Hematopoietic multipotent progenitor cell treated with erythropoietin and hydrocortisone succinate and interleukin-3 and kit ligand, for 8 days (in vitro differentiated cells): Measurements from ENCODE around the gene SMIM35.
"Not testable (repeated sequence)": the region's sequence is repeated elsewhere in the genome, so short reads cannot be mapped to it uniquely, and the experiment has no call there.

Experiments used
- DNase-seq: peaks from one replicate; pipeline ENCODE4 v3.0.0-alpha.2; 2015

Gene SMIM35

DNA sequence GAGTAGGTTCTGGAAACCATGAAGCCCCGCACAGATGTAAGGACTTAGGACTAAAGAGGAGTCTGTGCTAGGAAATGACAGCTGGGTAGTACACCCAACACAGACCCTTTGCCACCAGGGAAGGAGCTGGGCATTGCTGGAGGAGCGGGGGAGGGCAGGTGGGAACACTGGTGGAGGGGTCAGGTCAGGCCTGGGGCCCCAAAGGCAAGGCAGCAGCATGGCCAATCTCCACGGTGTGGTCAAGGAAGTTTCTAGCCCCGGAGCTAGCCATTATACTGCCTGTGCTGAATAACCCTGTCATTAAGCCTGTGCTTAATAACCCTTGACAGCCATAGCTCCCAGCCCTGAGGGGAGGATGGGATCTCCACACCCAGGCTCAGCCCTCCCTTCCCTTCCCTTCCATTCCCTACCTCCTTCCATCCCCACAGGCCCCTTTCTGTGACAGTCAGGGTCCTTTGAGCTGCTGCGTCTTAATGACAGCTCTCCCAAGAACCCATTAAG is 7.8 kb downstream of the SMIM35 start:
- no peak for DNase-seq

DNA sequence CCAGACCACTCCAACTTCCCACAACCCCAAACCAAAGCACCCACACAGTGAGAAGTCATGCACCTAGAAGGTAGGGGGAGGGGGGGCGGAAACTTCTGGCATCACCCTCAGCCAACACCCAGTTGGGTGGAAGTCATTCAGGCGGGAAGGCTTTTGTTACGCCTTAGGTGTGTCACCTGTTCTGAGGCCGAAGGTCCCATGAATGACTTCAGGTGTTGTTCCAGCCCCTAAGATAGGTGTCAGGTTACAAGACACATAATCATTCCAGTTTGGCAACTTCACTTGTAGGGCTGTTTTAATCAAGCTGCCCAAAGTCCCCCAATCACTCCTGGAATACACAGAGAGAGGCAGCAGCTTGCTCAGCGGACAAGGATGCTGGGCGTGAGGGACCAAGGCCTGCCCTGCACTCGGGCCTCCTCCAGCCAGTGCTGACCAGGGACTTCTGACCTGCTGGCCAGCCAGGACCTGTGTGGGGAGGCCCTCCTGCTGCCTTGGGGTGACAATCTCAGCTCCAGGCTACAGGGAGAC is 9.9 kb downstream of the SMIM35 start, which contains the start of gene TMPRSS4:
Gene TMPRSS4 (plus strand): TSS at position 325 of the 528 bp plus-strand sequence. CDS start 225 bp downstream, outside the sequence.
- DNase-seq = no peak

DNA sequence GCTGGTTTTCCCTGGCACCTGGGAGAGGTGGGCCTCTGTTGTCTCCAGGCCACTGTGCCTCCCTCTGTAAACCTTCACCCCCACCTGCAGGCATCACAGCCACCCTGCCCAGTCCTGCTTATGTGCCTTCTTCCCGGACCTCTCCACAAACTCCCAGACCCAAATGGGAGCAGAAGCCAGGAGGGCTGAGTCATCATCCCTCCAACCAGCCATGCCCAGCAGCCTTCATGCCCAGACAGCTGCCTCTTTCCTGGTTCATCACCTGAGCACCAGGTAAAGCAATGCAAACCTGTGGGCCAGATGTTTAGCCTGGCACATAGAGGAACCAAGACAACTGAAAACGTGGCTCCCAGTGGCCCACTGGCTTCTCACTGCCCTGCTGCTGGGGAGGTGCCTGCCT is 12.0 kb downstream of the SMIM35 start:
- no peak for DNase-seq

DNA sequence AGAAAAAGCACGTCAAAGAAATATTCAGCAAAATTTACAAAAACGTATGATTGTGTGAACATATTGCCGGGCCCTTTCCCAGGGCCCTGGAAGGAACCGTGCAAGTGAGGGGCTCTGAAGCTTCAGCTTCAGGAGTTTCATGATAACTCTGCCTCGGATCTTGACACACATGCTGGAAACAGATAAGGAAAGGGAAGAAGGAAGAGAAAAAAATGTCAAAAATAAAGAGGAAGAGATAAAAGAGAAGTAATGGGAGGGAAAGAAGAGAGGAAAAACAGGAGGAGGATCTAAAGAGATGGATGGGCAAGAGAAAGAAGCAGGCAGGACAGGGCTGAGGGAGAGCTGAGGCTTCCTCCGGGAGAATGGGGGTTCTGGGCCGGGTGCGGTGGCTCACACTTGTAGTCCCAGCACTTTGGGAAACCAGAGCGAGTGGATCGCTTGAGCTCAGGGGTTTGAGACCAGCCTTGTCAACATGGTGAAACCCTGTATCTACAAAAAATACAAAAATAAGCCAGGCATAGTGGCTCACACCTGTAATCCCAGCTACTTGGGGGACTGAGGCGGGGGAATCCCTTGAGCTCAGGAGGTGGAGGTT is 12.6 kb downstream of the SMIM35 start:
- no peak for DNase-seq

DNA sequence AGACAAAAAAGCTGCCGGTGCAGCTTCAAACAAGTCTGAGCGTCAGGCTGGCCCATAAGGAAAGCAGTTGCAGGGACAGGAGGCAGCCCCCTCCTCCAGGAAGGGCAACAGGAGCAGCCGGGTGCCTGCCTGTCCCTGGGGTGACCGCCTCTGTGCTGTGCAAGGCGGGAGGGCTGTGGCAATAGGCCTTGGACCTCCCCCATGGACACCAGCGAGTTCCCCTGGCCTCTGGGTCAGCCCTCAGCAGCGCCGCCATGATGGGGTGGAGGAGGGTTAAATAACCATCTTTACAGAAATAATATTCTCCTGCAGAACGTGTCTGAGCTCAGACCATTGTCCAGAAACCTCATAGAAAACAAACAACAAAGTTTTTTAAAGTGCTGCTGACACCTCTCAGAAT is 13.2 kb downstream of the SMIM35 start:
- DNase-seq = no peak

DNA sequence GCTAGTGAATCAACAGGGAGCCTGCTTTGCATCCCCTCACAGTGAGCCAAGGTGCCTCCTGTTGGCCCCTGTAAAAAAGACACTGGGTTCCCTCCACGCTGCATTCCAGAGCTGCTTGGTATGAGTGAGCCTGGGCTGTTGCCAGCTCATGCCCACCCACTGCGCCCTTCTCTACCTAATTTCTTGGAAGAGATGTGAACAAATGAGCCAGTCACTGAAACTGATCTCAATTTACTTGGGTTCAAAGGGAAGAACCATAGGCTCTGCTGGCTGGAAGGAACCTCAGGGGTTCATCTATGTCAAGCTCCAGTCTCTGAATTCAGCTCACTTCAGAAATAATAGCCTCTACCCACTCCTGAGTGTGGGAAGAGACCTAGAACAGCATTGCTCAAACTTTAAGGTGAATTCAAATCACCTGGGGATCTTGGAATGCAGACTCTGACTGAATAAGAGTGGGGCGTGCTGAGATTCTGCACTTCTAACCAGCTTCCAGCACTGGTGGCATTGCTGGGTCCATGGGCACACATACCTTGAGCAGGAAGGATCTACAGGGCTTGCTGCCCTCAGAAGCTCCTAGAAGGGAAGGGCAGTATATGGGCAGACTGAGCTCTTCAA is 15.2 kb downstream of the SMIM35 start:
- no peak for DNase-seq

DNA sequence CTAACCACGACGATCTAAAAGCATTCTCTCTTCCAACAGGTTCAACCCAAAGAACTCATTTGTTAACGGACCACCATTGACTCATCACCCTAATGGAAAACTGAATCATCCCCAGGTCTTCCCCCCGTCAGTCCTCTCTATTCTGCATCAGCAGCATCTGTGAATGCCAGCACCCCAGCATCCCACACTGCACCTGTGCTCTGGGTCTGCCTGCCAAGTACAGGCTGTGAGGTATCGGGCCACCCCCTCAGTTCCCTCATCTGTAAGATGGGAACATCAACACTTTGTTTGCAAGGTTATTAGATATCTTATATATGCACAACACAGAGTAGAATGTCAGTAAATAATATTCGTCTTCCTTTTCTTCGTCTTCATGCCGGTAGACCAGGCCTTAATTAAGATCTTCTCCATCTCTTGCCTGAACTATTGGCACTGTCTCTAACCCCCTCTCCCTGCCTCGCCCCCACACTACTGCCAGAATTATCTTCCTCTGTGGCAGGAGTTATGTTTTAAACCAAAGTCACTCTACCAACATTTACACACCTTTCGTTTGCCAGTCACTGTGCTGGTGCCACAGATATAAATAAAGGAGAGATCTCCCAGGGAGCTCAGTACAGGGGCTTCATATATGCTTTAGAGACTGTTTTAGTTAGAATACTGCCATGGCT is 17.7 kb downstream of the SMIM35 start:
- DNase-seq = no peak

DNA sequence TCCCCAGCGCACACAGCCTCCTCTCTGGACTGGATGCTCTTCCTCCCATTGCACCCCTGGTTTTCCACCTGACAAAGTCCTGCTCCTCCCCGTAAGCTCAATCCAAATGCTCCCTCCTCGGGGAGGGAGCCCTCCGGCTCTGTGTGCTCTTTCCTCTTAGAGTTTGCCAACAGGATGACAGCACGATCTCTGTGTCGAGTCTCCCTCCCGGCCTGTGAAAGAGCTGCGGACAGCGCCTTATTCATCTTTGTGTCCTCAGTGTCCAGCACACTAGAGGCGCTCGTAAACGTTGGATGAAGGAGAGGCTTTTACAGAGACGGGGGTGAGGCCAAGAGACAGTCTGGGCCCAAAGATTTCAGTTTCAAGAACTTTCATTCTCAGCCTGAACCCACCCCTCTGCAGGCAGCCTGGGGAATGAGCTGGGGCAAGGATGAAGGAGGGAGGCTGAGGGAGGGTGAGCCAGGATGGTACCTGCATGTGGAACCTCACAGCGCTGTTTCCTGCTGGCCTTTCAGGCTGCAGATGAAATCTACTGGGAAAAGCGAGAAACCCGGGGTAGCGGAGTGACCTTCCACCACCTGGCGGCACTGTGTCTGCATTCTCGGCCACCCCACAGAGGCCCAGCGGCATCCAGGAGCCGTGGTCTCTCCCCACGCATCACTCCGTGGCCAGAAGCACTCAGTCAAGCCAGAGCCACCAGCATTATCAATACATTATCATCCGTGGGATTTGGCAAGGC is 18.4 kb downstream of the SMIM35 start:
- DNase-seq = no peak

DNA sequence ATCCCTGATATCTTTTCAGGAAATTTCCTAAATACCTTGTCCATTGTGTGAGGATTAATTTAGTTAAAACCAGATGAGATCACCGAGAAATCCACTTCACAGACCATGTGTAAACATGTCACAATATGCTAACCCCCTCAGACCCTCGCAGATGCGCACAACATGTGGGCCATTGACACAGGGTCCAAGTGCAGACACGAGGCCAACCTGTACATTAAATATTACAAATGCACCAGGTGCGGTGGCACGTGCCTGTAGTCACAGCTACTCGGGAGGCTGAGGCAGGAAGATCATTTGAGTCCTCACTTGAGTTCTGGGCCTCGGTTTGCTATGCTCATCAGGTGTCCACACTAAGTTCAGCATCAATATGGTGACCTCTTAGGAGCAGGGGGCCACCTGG is 19.8 kb downstream of the SMIM35 start:
- no peak for DNase-seq

DNA sequence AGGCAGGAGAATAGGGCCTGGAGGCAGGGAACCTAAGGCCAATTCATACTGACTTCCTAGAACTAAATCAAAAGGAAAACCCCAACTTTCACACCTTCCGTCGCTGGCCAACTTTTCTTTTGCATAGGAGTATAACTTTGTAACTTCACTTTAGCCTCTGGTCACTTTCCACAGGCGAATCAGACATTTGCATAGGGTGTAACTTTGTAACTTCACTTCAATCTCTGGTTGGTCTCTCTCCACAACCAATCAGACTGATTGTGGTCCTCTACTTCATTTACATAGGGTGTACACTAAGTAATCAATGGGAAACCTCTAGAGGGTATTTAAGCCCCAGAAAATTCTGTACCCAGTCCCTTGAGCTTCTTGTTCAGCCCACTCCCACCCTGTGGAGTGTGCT is 21.4 kb downstream of the SMIM35 start:
- DNase-seq = no peak

DNA sequence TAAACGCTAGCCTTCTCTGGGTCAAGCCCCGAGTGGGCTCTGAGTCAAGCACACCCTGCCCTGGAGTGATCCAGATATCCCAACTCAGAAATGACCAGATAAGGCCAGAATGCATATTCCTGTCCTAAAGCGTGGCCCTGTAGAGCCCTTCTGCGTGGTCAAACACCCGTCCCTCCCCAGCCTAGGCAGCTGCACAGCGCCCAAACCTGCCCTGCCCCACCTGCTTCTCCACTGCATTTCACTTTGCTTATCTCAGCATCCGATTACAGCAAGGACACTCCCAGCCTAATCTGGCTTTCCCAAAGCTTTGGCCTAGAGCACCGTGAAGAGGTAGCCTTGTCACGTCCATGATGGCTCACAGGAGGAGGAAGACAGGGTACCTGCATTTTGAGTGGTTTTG is 21.8 kb downstream of the SMIM35 start:
- no peak for DNase-seq

DNA sequence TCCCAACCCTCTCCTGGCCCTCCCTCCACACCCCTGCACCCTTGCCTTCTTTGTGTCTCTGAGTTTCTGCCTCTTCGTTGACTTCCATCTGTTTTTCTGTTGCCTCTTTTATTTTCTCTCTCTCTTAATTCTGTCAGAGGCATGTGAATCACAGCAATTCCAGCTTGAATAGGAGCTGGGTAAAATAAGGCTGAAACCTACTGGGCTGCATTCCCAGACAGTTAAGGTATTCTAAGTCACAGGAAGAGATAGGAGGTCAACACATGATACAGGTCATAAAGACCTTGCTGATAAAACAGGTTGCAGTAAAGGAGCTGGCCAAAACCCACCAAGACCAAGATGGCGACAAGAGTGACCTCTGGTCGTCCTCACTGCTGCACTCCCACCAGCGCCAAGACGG is 24.1 kb downstream of the SMIM35 start:
- DNase-seq = not testable (repeated sequence)

DNA sequence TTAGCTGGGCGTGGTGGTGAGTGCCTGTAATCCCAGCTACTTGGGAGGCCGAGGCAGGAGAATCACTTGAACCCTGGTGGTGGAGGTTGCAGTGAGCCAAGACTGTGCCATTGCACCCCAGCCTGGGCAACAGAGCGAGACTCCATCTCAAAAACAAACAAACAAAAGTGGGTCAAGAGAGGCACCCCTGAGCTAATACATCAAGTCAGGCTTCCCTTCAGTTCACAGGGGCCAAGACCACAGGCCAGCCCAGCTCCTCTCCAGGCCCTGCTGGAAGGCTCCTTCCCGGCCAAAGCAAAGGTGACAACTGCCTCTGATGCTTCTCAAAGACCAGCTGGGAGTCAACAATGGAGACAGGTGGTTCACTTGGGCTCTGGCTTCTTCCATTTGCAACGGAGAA is 24.6 kb downstream of the SMIM35 start:
- not testable (repeated sequence) for DNase-seq

DNA sequence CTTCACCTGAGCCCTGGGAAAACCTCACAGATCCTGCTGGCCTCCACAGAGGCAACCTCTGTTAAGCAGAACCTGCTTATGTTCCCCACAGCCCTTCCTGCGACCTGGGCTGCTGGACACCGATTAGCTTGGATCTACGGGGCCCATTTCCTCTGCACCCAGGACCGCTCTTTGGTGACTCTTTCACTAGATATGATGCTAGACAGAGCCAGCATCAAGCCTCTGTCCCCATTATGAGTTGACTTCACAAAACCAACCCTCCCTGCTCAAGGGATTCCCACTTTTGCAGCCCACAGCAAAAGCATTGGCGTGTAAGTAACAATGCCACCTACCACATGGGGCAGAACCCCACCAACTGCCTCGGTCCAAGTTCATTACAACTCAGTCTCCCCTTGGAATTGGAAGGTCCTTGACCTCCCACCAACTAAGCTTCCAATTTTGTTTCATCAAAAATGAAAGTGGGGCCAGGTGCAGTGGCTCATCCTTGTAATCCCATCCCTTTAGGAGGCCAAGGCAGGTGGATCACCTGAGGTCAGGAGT is 25.1 kb downstream of the SMIM35 start:
- no peak for DNase-seq

DNA sequence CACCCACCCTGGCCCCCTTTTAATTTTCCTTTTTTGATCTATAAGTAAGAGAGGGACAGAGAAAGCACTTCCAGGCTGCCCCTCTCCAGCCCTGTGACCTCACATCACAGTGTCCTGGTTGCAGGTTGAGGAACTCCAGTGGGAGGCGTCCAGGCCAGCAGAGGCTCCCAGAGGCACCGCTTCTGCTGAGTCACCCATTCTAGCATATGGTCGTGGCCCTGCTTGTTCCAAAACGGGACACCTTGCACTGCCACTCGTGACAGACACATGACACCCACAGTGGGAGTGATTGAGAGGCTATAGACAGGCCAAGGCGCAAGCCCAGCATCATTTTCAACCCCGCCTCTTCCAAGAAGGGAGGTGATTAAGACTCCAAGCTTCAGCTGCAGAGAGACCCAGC is 25.9 kb downstream of the SMIM35 start:
- DNase-seq = no peak

DNA sequence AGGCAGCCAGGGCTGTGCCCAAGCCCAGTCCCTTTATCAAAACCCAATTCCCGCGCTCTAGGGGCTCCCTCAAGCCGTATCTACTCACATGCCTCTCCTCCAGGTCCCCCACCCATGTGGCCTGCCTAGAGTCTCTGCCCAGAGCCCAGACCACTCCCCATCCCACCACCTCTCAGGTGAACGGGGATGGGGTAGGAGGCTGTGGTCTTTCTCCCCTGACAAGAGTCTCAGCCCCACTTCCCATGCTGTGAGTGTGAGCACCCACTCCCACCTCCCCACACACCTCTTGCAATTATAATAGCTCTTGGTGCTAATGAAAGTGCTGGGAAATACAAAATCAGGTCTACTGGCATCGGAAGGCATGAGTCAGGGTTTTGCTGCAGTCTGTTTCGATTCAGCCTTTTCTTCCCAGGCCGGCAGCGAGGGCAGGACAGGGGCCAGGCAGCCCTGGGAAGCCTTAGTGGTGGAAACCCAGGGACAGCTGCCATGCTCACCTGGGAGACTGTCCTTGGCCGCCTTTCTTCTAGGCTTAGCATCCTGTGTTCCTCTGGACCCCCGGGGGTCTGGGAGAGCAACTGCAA is 26.6 kb downstream of the SMIM35 start:
- no peak for DNase-seq

DNA sequence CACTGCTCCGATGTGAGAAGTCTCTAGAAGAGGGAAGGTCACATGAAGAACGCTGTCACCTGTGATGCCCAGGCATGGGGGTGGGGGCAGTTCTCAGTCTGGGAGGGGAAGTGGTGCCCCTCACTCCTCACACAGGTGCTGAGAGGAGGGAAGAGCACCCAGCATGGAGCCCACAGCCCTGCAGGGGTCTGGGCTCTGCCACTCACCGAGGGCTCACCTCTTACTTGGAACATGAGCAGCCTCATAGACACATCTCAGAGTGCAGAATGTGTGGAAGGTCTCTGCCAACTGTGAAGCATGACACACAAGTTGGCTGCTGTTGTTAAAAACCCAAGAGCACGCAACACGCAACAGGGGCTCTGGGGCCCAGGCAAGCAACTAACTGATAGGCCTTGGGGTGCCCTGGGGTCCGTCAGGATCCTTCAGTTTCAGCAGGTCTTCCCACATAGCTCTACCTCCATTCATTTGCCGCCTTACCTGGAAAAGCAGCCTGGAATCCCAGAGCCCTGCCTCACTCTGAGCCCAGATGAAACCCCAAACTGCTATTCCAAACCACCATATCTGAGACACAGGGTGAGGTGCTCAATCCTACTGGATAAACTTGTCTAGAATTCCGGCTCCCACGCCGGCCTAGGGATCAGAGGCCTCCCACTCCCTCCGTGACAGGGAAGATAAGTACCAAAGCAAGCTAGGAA is 27.4 kb downstream of the SMIM35 start:
- DNase-seq = no peak

DNA sequence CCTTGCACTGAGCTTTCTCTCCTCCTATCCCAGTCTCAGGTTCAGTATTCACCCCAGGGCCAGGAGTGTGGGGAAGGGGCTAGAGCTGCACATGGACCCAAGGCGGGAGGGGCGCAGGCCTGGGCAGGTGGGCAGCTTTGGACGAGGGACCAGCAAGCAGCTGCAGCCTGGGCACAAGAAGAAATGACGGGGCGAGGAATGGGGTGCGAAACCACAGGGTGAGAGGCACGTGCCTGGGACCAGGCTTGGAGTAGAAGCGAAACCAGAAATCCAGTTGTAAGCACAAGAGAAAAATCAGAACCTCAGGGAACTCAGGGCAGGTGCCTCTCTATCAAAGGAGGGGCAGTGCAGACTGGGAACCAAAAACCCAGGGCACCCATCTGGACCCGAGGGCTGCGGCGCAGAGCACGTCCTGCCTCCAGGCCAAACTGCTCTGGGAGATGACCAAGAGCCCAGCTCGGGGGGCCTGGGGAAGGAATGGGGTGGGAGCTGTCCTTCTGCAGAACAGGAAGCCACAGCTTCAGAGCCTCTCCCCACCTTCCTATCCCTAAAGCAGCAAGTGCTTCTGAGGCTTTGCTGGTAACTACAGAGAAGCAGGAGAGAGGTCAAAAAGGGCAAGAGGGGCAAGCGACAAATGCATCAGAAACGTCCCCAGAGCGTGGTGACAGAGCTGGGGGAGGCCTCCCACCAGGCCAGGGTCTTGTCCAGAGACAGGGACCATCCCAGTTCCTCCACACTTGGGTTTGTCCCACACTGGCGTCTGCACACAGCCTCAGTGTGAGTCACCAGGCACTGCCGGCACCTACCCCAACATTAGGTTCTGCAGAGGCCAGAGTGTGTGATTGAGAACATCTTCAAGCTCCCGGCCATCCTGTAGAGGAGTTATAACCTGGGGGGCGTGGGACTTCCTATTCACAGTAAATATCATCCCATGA is 28.2 kb downstream of the SMIM35 start:
- no peak for DNase-seq

DNA sequence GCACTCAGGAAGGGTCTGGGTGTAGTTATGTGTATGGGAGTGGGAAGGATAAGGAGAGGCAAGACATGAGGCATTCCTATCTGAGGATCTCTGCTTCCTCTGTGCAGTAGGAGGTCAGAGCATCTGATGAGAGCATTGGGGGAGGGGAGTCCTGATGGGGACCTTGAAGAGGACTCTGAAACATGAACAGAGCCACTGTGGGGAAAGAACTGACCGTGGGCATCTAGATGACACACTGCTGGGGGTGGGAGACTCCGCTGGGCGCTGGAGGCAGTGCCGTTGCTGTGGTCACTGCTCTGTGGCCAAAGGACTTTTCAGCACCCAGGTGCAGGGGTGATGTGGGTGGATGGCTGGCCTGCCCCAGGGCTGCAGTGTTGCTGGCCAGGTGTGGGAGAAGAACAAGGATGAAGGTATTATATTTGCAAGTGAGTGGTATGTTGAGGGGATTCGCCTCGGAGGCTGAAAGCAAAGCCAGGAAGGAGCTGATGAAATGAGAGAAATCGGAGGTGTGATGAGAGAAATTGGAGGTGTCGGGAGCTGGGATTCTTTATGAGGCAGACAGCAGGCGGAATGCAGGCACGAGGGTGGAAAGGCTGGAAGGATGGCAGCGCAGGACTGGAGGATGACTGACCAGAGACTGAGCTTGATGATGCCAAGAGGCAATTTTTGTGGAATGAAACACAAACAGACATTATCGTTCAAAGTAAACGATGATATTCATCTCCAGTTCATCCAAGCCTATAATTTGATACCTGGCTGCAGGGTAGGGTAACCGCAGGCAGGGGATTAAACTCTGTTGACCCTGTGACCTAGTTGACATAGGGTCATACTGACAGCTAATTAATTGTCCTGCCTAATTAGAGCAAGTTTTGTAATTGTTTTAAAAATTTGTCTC is 29.3 kb downstream of the SMIM35 start:
- DNase-seq = no peak

DNA sequence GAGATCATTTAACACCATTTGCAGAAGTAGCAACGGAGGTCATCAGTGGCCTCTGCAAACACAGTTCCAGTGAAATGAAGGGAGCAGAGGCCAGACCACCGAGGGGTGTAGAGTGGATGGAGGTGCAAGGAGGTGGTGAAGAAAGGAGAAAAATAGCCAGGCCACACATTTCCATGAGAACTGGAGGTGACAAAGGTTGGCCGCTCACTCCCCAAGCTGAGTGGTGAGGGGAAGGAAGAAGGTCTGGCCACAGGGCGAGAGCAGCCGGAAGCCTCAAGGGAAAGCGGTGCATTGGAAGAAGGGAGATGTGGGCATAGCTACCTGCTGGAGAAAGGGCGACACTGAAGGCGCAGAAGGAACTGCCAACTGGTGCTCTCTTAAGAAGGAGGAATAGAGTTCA is 30.0 kb downstream of the SMIM35 start:
- DNase-seq = no peak
